ENCODE measurements around the gene MICOS13. TPM values are rescaled to one million over a fixed set of nuclear protein-coding genes. Genes with fewer than 3 reads are reported as not detected.

MICOS13 gene
- total and polyA plus RNA-seq, 8 donors = 26.7 to 63.3 (median 40.3) TPM

- H3K27me3 ChIP-seq = no peaks in the 10 kb centered on the region
- peaks cover 6 to 17% of the 10 kb centered on the region in 2 donors for H3K4me1 ChIP-seq
- H3K27ac ChIP-seq = peak overlapping the region; percentile 76 to 95
- H3K4me3 ChIP-seq = peak overlapping the region; percentile 65 to 83
- DNase-seq (peak in 1 of 4 donors; percentile 82), ATAC-seq (no peak)
- no peaks in the 10 kb centered on the region for H3K9me3 ChIP-seq
- peaks cover 0 to 20% of the 10 kb centered on the region in 2 donors for H3K36me3 ChIP-seq
- TF ChIP-seq CTCF (IDR thresholded peaks at IDR 0.05) = no peak
- intact Hi-C loops (cut with DNase I) = no loop called here
Observed at GRCh38 chr19:5679289-5680083, 830 bp downstream of the MICOS13 start.

GRCh38 chr19:5678071-5678718, 2.1 kb downstream of the MICOS13 start:
- intact Hi-C loops (cut with DNase I) = no loop called here
- Histone ChIP-seq H3K36me3 (peaks cover 0 to 20% of the 10 kb centered on the region in 2 donors), H3K4me1 (peaks cover 6 to 17% of the 10 kb centered on the region in 2 donors), H3K9me3 (no peaks in the 10 kb centered on the region), H3K27me3 (no peaks in the 10 kb centered on the region), H3K4me3 (no peak overlapping the region), H3K27ac (no peak overlapping the region)
- TF ChIP-seq CTCF (IDR thresholded peaks at IDR 0.05) = no peak
- DNase-seq = peak in 1 of 4 donors; percentile 75
- ATAC-seq = no peak

DNA sequence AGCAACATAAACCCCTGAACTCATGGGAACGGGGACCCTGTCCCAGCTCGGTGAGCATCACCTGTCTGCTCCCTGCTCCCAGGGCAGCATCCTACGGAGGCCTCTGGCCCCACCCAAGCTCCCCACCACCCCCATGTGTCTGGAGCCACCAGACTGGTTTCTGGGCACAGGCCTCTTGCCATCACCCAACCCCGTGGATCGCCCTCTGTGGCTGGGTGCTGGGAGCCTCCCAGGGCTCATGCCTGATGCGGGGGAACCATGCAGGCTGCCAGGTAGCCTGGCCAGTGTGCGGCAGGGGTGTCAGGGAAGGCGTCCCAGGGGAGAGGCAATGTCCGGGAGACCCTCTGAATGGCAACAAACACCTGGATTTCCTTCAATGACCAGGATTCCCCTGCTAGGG, 2.7 kb downstream of the MICOS13 start:
- Histone ChIP-seq H3K27ac (no peak overlapping the region), H3K27me3 (no peaks in the 10 kb centered on the region), H3K4me3 (no peak overlapping the region), H3K36me3 (peaks cover 0 to 20% of the 10 kb centered on the region in 2 donors), H3K9me3 (no peaks in the 10 kb centered on the region), H3K4me1 (peaks cover 6 to 17% of the 10 kb centered on the region in 2 donors)
- intact Hi-C loops (cut with DNase I) = no loop called here
- ATAC-seq (no peak), DNase-seq (no peak)
- no peak for TF ChIP-seq CTCF (IDR thresholded peaks at IDR 0.05)

DNA sequence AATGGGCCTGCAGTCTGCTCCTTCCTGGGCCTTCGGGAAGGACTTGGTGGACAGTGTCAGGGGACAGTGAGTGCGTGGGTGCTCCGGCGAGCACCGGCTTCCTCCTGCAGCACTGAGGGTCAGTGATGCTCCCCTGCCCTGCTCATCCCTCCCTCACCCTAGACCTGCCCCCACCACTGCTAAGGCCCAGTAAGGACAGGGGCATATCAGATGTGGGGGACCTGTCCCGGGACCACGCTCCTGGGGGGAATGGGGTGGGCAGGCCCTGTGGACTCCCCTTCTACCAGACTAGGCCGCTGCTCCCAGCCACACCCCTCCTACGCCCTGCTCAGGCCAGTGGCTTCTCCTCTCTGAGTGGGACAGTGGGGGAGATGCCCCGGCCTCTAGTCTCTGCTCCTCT, 3.2 kb downstream of the MICOS13 start:
- intact Hi-C loops (cut with DNase I) = no loop called here
- no peak for TF ChIP-seq CTCF (IDR thresholded peaks at IDR 0.05)
- ATAC-seq (no peak), DNase-seq (peak in 1 of 4 donors; percentile 63)
- Histone ChIP-seq H3K27ac (no peak overlapping the region), H3K36me3 (peaks cover 0 to 22% of the 10 kb centered on the region in 2 donors), H3K9me3 (no peaks in the 10 kb centered on the region), H3K4me3 (no peak overlapping the region), H3K27me3 (no peaks in the 10 kb centered on the region), H3K4me1 (peaks cover 6 to 17% of the 10 kb centered on the region in 2 donors)

DNA sequence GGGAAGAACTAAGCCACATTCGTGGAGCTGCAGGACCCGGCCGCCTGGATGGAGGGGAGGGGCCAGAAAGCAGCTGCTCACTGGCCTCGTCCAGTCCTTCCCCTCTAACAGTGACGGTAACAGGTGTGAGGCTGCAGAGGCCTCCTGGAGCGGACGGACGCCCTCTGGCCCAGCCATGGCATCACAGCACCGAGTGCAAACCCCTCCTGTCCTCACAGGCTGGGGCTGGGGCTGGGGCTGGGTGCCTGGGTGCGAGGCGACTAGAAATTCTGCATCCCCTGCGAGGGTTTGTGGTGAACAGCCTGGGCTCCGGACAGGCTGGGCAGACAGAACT, 3.6 kb downstream of the MICOS13 start:
- Histone ChIP-seq H3K36me3 (peaks cover 0 to 26% of the 10 kb centered on the region in 2 donors), H3K27me3 (no peaks in the 10 kb centered on the region), H3K27ac (no peak overlapping the region), H3K4me3 (no peak overlapping the region), H3K9me3 (no peaks in the 10 kb centered on the region), H3K4me1 (peaks cover 6 to 17% of the 10 kb centered on the region in 2 donors)
- ATAC-seq = no peak
- no peak for TF ChIP-seq CTCF (IDR thresholded peaks at IDR 0.05)
- peak in 1 of 4 donors; percentile 57 for DNase-seq
- intact Hi-C loops (cut with DNase I) = no loop called here
